NB4 (cell line): ENCODE data around the gene WRAP73.
"Not testable (repeated sequence)": the region's sequence is repeated elsewhere in the genome, so short reads cannot be mapped to it uniquely, and the experiment has no call there.

Experiments
- DNase-seq: peaks from one replicate; pipeline ENCODE4 v3.0.0; 2010; ENCODE audit warnings: low read depth
- H3K4me3 ChIP-seq: one replicate; pipeline ENCODE4 v1.5.1; 2011; ENCODE audit warnings: mild to moderate bottlenecking, low read depth, low read length, moderate library complexity
- MYC ChIP-seq: IDR thresholded peaks from 2 replicates; pipeline ENCODE4 v1.6.1; 2011; ENCODE audit warnings: low read depth, low read length
- POLR2A ChIP-seq: IDR thresholded peaks from 2 replicates; pipeline ENCODE4 v1.6.1; 2011; ENCODE audit warnings: mild to moderate bottlenecking; ENCODE audit not compliant: insufficient read length; ENCODE audit errors: extremely low read depth
- TF ChIP-seq, protein P1 (sequence below): IDR thresholded peaks from 2 replicates; pipeline ENCODE4 v1.6.1; 2011; ENCODE audit warnings: low read depth, low read length
- TF ChIP-seq, protein P2 (sequence below): IDR thresholded peaks from one replicate; pipeline ENCODE4 v1.5.1; 2012; ENCODE audit warnings: low read depth, low read length

WRAP73 gene

DNA sequence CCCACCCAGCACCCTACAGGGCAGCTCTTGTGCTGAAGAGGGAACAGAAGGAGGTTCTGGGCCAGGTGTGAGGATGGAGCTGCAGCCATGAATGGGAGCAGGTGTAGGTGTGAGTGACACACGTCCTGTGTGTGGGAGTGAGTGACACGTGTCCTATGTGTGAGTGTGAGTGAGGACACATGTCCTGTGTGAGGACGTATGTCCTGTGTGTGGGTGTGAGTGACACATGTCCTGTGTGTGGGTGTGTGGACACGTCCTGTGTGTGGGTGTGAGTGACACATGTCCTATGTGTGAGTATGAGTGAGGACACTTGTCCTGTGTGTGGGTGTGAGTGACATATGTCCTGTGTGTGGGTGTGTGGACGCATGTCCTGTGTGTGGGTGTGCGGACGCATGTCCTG lies 65.0 kb downstream of the WRAP73 start:
- H3K4me3 ChIP-seq, result no peak overlapping the region
- TF ChIP-seq, protein P1, sequence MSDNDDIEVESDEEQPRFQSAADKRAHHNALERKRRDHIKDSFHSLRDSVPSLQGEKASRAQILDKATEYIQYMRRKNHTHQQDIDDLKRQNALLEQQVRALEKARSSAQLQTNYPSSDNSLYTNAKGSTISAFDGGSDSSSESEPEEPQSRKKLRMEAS, result no peak
- TF ChIP-seq, protein P2, sequence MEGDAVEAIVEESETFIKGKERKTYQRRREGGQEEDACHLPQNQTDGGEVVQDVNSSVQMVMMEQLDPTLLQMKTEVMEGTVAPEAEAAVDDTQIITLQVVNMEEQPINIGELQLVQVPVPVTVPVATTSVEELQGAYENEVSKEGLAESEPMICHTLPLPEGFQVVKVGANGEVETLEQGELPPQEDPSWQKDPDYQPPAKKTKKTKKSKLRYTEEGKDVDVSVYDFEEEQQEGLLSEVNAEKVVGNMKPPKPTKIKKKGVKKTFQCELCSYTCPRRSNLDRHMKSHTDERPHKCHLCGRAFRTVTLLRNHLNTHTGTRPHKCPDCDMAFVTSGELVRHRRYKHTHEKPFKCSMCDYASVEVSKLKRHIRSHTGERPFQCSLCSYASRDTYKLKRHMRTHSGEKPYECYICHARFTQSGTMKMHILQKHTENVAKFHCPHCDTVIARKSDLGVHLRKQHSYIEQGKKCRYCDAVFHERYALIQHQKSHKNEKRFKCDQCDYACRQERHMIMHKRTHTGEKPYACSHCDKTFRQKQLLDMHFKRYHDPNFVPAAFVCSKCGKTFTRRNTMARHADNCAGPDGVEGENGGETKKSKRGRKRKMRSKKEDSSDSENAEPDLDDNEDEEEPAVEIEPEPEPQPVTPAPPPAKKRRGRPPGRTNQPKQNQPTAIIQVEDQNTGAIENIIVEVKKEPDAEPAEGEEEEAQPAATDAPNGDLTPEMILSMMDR, result no peak
- TF ChIP-seq MYC (no peak), POLR2A (no peak)
- DNase-seq, result no peak

DNA sequence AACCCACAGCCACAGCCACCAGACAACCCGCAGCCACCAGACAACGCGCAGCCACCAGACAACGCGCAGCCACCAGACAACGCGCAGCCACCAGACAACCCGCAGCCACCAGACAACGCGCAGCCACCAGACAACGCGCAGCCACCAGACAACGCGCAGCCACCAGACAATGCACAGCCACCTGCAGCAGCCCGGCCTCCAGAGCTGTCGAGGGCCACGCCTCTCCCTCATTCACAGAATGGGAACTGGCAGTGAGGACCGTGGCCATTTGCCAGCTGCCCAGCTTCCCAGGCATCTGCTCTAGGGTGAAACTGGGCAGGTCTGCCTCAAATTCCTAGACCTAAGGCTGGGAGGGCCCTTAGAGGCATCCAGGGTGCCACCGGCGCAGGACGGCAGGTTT lies 66.2 kb downstream of the WRAP73 start:
- not testable (repeated sequence) for DNase-seq

DNA sequence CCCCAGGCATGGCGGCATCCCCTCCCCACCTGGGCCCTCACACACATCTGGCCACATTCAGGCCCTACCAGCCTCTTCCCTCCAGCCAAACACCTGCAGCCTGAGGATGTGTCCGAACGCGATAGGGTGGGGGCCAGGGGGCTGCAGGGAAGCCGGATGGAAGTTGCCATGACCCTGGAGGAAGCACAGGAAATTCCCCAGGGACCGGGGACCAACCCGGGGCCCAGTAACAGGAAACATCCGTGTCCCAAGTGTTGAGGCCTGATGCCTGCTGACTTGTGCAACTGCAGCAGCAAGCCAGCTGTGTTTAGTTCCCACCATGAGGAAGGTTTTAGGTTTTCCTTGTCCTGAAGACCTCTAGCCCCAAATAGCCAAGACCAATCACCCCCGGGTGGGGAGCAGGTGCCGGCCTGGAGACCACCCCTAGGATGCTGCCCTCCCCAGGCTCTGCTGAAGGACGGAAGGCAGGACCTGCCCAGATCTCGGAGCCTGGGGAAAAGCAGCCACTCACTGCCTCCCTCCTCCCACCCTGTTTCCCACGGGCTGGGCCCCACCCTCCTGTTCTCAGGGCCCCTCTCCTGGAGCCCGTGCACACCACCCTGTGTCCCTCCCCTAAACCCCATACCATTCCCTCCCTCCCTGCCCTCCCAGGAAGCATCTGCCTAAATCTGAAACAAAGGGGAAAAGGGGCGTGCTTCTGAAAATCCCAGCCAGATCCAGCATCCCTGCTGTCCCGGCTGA lies 68.4 kb downstream of the WRAP73 start:
- TF ChIP-seq MYC (no peak), POLR2A (no peak)
- TF ChIP-seq, protein P1, result no peak
- TF ChIP-seq, protein P2, result no peak
- no peak for DNase-seq
- H3K4me3 ChIP-seq, result no peak overlapping the region

More for the DNA sequence above, 66.2 kb downstream of the WRAP73 start:
- H3K4me3 ChIP-seq, result not testable (repeated sequence)
